Measurements from ENCODE around the gene LHX8. TPM values are rescaled to one million over a fixed set of nuclear protein-coding genes. Genes with fewer than 3 reads are reported as not detected.

LHX8 gene

Small RNA genes within 50 kb of the gene (small RNA-seq; reads per million reads assigned to genes)
- gene RNU6-622P = not detected

Measured in skeletal muscle satellite cell (primary cell).